Memory B cell (primary cell): ENCODE data around the gene NPAS2.

ENCODE experiments used
- ATAC-seq: fragments of 150-1000 bp; cut with Tn5 transposase; 2 replicates; pipeline ENCODE4 v1.10.0; 2021; ENCODE audit warnings: low read depth, mild to moderate bottlenecking, moderate library complexity
- DNase-seq, 2 donors: peaks; one replicate each; pipeline ENCODE4 v3.0.0; 2022; ENCODE audit warnings: low spot score in 2 of 2
- H3K27ac Mint-ChIP-seq: one replicate; pipeline ENCODE4 v1.8.0; 2022; ENCODE audit warnings: mild to moderate bottlenecking, moderate library complexity, mixed read lengths
- H3K27me3 Mint-ChIP-seq: one replicate; pipeline ENCODE4 v1.8.0; 2022; ENCODE audit warnings: mixed read lengths
- H3K36me3 Mint-ChIP-seq: one replicate; pipeline ENCODE4 v1.8.0; 2022; ENCODE audit warnings: mild to moderate bottlenecking, mixed read lengths
- H3K4me1 Mint-ChIP-seq: one replicate; pipeline ENCODE4 v1.8.0; 2022; ENCODE audit warnings: mixed read lengths
- H3K4me3 Mint-ChIP-seq: one replicate; pipeline ENCODE4 v1.8.0; 2022; ENCODE audit warnings: mild to moderate bottlenecking, moderate library complexity, mixed read lengths
- H3K9me3 Mint-ChIP-seq: one replicate; pipeline ENCODE4 v1.8.0; 2022; ENCODE audit warnings: mixed read lengths

Gene NPAS2

GRCh38 chr2:100990166-100990565 lies 170.2 kb downstream of the NPAS2 start:
- H3K9me3 Mint-ChIP-seq: no peaks in the 10 kb centered on the region
- no peak for ATAC-seq
- peaks cover 7% of the 10 kb centered on the region for H3K4me1 Mint-ChIP-seq
- H3K4me3 Mint-ChIP-seq: no peak overlapping the region
- peaks cover under 1% of the 10 kb centered on the region for H3K27me3 Mint-ChIP-seq
- H3K27ac Mint-ChIP-seq: no peak overlapping the region
- no peak for DNase-seq
- H3K36me3 Mint-ChIP-seq: no peaks in the 10 kb centered on the region

- peaks cover 6% of the 10 kb centered on the region for H3K4me1 Mint-ChIP-seq
- no peak overlapping the region for H3K4me3 Mint-ChIP-seq
- no peak overlapping the region for H3K27ac Mint-ChIP-seq
- ATAC-seq (no peak), DNase-seq (no peak)
- H3K36me3 Mint-ChIP-seq: no peaks in the 10 kb centered on the region
- no peaks in the 10 kb centered on the region for H3K9me3 Mint-ChIP-seq
- no peaks in the 10 kb centered on the region for H3K27me3 Mint-ChIP-seq
Measured at GRCh38 chr2:100990650-100991403, 170.9 kb downstream of the NPAS2 start.

DNA sequence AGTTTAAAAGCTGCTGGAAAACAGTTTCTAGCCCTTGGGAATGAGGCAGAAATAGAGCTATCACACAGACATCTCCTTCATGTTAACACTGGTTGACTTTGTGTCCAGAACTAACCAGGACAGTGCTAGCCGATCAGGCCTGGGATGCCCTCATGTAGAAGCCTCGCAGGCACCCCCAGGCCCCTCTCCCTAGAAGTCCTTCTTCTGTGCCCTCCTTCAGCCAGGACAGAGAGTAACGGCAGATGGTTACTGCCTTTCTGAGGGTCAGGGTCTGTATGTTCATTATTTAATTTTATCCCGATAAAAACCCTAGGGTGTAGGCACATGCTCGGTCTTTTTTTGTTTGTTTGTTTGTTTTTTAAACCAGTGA lies 171.4 kb downstream of the NPAS2 start:
- ATAC-seq (no peak), DNase-seq (no peak)
- Mint-ChIP-seq H3K36me3 (no peaks in the 10 kb centered on the region), H3K4me3 (no peak overlapping the region), H3K9me3 (no peaks in the 10 kb centered on the region), H3K27ac (no peak overlapping the region), H3K4me1 (peaks cover 6% of the 10 kb centered on the region), H3K27me3 (no peaks in the 10 kb centered on the region)

DNA sequence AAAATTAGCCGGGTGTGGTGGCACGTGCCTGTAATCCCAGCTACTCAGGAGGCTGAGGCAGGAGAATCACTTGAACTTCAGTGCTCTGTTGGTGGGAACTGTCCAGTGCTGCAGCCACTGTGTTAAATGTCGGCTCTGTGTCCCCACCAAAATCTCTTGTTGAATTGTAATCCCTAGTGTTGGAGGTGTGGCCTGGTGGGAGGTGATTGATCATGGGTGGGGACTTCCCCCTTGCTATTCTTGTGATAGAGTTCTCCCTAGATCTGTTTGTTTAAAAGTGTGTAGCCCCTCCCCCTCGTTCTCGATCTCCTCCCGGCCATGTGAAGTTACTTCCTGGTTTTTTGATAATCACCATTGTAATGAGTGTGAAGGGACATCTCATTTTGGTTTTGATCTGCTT lies 172.3 kb downstream of the NPAS2 start:
- ATAC-seq (peak; percentile 95), DNase-seq (no peak)
- Mint-ChIP-seq H3K27ac (peak overlapping the region; percentile 65), H3K27me3 (no peaks in the 10 kb centered on the region), H3K4me1 (peaks cover 6% of the 10 kb centered on the region), H3K9me3 (no peaks in the 10 kb centered on the region), H3K36me3 (no peaks in the 10 kb centered on the region), H3K4me3 (peak overlapping the region; percentile 62)

- ATAC-seq: no peak
- Mint-ChIP-seq H3K4me3 (no peak overlapping the region), H3K4me1 (peaks cover 6% of the 10 kb centered on the region)
Measured at GRCh38 chr2:100993294-100993693, 173.4 kb downstream of the NPAS2 start.

DNA sequence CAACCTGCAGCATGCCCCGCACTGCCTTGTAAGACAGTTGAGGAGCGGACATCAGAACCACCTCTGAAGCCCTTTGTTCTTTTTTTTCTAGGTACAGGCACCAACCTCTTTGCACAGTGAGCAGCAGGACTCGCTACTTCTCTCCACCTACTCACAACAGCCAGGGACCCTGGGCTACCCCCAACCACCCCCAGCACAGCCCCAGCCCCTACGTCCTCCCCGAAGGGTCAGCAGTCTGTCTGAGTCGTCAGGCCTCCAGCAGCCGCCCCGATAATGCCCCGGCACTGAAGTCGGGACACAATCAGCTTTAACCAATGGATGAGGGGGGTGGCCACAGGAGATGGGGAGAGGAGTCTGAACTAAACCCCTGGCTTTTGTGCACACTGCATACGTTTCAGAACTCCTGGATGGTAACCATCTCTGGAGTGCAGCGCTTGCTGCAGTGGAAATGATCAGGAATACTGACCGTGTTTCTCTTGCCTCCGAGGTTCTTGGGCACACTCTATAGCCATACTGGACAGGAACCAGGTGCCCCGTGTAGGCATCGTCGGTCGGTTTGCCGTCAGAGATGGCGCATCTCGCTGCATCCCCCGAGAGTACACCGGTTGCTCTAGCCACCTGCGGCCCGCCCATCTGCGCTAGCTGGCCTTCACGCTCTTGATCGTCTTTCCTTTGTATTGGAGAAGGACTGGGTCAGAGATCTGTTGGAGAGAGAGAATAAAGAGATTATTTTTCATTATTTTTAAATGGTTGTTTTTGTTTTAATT lies 175.6 kb downstream of the NPAS2 start:
- ATAC-seq (no peak), DNase-seq (no peak)
- Mint-ChIP-seq H3K27ac (no peak overlapping the region), H3K4me3 (no peak overlapping the region), H3K9me3 (no peaks in the 10 kb centered on the region), H3K4me1 (peaks cover 6% of the 10 kb centered on the region), H3K27me3 (no peaks in the 10 kb centered on the region), H3K36me3 (no peaks in the 10 kb centered on the region)

More at GRCh38 chr2:100993294-100993693, 173.4 kb downstream of the NPAS2 start:
- Mint-ChIP-seq H3K36me3 (no peaks in the 10 kb centered on the region), H3K27ac (no peak overlapping the region), H3K9me3 (no peaks in the 10 kb centered on the region), H3K27me3 (no peaks in the 10 kb centered on the region)
- DNase-seq: no peak

- no peaks in the 10 kb centered on the region for H3K27me3 Mint-ChIP-seq
- no peaks in the 10 kb centered on the region for H3K36me3 Mint-ChIP-seq
- DNase-seq (no peak), ATAC-seq (no peak)
- no peak overlapping the region for H3K4me3 Mint-ChIP-seq
- H3K9me3 Mint-ChIP-seq: no peaks in the 10 kb centered on the region
- peaks cover 5% of the 10 kb centered on the region for H3K4me1 Mint-ChIP-seq
- H3K27ac Mint-ChIP-seq: no peak overlapping the region
Measured at GRCh38 chr2:100997509-100998234, 177.7 kb downstream of the NPAS2 start.

GRCh38 chr2:100998235-100998573 lies 178.3 kb downstream of the NPAS2 start:
- no peaks in the 10 kb centered on the region for H3K27me3 Mint-ChIP-seq
- H3K27ac Mint-ChIP-seq: no peak overlapping the region
- no peak for DNase-seq
- peaks cover 10% of the 10 kb centered on the region for H3K4me1 Mint-ChIP-seq
- H3K4me3 Mint-ChIP-seq: no peak overlapping the region
- ATAC-seq: no peak
- no peaks in the 10 kb centered on the region for H3K9me3 Mint-ChIP-seq
- H3K36me3 Mint-ChIP-seq: peaks cover 4% of the 10 kb centered on the region

DNA sequence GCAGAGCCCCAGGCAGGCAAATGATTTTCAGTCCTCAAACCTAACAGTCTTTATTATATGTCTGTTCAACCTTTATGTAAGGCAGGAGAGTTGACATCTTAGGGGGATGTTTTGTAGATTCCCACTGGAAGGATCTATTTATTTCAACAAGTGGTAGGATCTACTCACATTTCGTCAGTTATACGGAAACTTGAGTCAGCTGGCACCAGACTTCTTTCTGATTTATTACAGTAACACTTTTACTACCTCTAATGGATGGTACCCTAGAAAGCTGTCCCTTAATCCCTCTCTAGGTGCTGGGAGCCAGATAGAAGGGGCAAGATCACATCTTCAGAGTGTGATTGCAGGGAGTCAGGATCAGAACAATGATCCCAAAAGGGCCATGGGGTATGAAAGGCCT lies 180.1 kb downstream of the NPAS2 start:
- H3K27ac Mint-ChIP-seq: no peak overlapping the region
- ATAC-seq (no peak), DNase-seq (no peak)
- no peaks in the 10 kb centered on the region for H3K27me3 Mint-ChIP-seq
- H3K9me3 Mint-ChIP-seq: no peaks in the 10 kb centered on the region
- H3K4me3 Mint-ChIP-seq: no peak overlapping the region
- peaks cover 26% of the 10 kb centered on the region for H3K4me1 Mint-ChIP-seq
- H3K36me3 Mint-ChIP-seq: peaks cover 19% of the 10 kb centered on the region

- Mint-ChIP-seq H3K4me3 (peak within 1 kb of the TSS; percentile 91), H3K36me3 (peaks cover 28% of the 10 kb centered on the region), H3K4me1 (peaks cover 33% of the 10 kb centered on the region), H3K27ac (peak within 1 kb of the TSS; percentile 95), H3K9me3 (no peaks in the 10 kb centered on the region), H3K27me3 (no peaks in the 10 kb centered on the region)
- DNase-seq: peak; percentile 83 to 92
- ATAC-seq: peak; percentile 96
Measured at GRCh38 chr2:101001691-101002561, 182.0 kb downstream of the NPAS2 start, which contains the start of gene RPL31. TSS of gene RPL31 (plus strand) at chr2:101002289. CDS start at chr2:101002702, 413 bp downstream.

DNA sequence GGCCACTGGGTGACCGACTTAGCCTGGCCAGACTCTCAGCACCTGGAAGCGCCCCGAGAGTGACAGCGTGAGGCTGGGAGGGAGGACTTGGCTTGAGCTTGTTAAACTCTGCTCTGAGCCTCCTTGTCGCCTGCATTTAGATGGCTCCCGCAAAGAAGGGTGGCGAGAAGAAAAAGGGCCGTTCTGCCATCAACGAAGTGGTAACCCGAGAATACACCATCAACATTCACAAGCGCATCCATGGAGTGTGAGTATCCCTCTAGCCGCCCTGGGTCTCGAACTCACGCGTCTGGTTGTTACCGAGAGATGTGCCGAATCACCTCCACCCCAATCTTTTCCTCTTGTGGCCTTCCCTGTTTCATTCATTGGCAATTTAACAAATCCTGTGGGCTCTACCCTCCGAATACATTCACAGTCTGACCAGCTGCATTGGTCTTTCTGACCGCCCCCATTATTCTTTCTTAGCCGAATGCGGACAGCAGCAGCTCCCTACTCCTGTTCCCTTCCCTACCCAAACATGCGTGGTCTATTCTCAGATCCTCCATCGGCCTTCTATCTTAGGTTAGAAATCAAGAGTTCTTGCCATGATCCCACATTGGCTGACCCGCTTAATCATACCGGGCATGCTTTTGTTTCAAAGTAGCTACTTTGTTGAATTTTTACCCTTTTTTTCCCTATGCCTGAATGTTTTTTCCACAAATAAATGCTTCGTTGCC lies 182.8 kb downstream of the NPAS2 start:
- DNase-seq (no peak), ATAC-seq (no peak)
- Mint-ChIP-seq H3K27ac (peak overlapping the region; percentile 95), H3K27me3 (no peaks in the 10 kb centered on the region), H3K4me3 (peak overlapping the region; percentile 91), H3K36me3 (peaks cover 31% of the 10 kb centered on the region), H3K9me3 (no peaks in the 10 kb centered on the region), H3K4me1 (peaks cover 33% of the 10 kb centered on the region)

DNA sequence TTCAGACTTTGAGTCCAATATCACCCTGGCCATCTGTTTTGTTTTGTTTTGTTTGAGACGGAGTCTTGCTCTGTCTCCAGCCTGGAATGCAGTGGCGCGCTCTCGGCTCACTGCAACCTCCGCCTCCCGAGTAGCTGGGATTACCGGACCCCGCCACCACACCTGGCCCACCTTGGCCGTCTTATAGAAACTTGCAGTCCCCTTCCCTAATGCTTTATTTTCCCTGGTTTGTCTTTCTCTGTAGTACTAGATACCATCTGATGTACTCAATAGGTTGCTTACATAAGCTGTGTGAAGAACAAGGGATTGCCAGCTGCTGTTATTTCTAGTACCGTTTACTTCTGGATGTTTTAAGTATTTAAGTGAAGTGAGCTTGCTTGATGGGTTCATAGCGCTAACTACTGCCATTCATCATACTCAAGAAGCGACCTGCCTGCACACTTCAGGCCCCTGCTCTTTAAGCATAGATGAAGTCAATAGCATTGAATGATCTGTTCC lies 183.4 kb downstream of the NPAS2 start:
- no peaks in the 10 kb centered on the region for H3K9me3 Mint-ChIP-seq
- peak overlapping the region; percentile 95 for H3K27ac Mint-ChIP-seq
- no peak for DNase-seq
- H3K27me3 Mint-ChIP-seq: no peaks in the 10 kb centered on the region
- H3K4me3 Mint-ChIP-seq: peak overlapping the region; percentile 91
- ATAC-seq: no peak
- H3K4me1 Mint-ChIP-seq: peaks cover 33% of the 10 kb centered on the region
- peaks cover 32% of the 10 kb centered on the region for H3K36me3 Mint-ChIP-seq
